ENCODE measurements around the gene KSR2.
"Not testable (repeated sequence)": the region's sequence is repeated elsewhere in the genome, so short reads cannot be mapped to it uniquely, and the experiment has no call there.

KSR2 gene

GRCh38 chr12:117876436-117876816 is 92.4 kb downstream of the KSR2 start:
- Histone ChIP-seq H3K36me3 (ENCODE audit: control insufficient read depth in 1 of 2, insufficient read depth in 2 of 2, low read depth in 1 of 2, low read length in 2 of 2) (no peaks in the 10 kb centered on the region), H3K4me1 (ENCODE audit: control insufficient read depth, insufficient read depth, low read depth, low read length) (peaks cover 7% of the 10 kb centered on the region), H2BK15ac (ENCODE audit: low read depth, poor library complexity, severe bottlenecking) (no peak overlapping the region), H3K27me3 (ENCODE audit: control insufficient read depth in 1 of 2, insufficient read depth in 1 of 2, low read length in 2 of 2) (peaks cover 9 to 20% of the 10 kb centered on the region in 2 experiments), H2BK120ac (ENCODE audit: low read depth, low read length) (no peak overlapping the region), H4K8ac (ENCODE audit: low read length) (no peak overlapping the region), H3K14ac (ENCODE audit: low read length in 2 of 2) (no peak overlapping the region), H3K79me1 (replicated peaks; ENCODE audit: low read length, poor library complexity, severe bottlenecking) (no peaks in the 10 kb centered on the region), H4K91ac (ENCODE audit: low read length) (no peak overlapping the region), H3K4ac (ENCODE audit: low read depth in 1 of 2, low read length in 2 of 2) (no peak overlapping the region), H3K4me3 (ENCODE audit: insufficient read depth in 1 of 2, low read depth in 1 of 2, low read length in 2 of 2) (no peak overlapping the region), H2AK5ac (ENCODE audit: low read length, severe bottlenecking) (no peak overlapping the region), H3K23ac (ENCODE audit: low read length in 2 of 2) (no peak overlapping the region), H2AFZ (ENCODE audit: low read depth, low read length) (no peak overlapping the region), H2BK12ac (ENCODE audit: low read length in 2 of 2) (no peak overlapping the region), H3K9ac (ENCODE audit: low read length) (peak overlapping the region; percentile 70), H3K9me3 (ENCODE audit: control insufficient read depth, low read length) (no peaks in the 10 kb centered on the region), H3K18ac (ENCODE audit: low read depth in 1 of 2, low read length in 2 of 2) (no peak overlapping the region), H3K27ac (ENCODE audit: low read length, poor library complexity, severe bottlenecking) (no peak overlapping the region), H2BK5ac (ENCODE audit: low read depth, low read length, poor library complexity, severe bottlenecking) (no peak overlapping the region), H3K4me2 (ENCODE audit: low read length, poor library complexity, severe bottlenecking) (no peak overlapping the region)
- WGBS: no CpG with 5 or more reads among the region's 3 CpGs
- no peak for DNase-seq

GRCh38 chr12:117875744-117876435 is 92.9 kb downstream of the KSR2 start:
- Histone ChIP-seq H2BK5ac (ENCODE audit: low read depth, low read length, poor library complexity, severe bottlenecking) (no peak overlapping the region), H3K4ac (ENCODE audit: low read depth in 1 of 2, low read length in 2 of 2) (no peak overlapping the region), H4K8ac (ENCODE audit: low read length) (no peak overlapping the region), H2BK12ac (ENCODE audit: low read length in 2 of 2) (no peak overlapping the region), H4K91ac (ENCODE audit: low read length) (no peak overlapping the region), H3K9me3 (ENCODE audit: control insufficient read depth, low read length) (no peaks in the 10 kb centered on the region), H3K36me3 (ENCODE audit: control insufficient read depth in 1 of 2, insufficient read depth in 2 of 2, low read depth in 1 of 2, low read length in 2 of 2) (no peaks in the 10 kb centered on the region), H3K9ac (ENCODE audit: low read length) (peak overlapping the region; percentile 70), H3K23ac (ENCODE audit: low read length in 2 of 2) (no peak overlapping the region), H2AFZ (ENCODE audit: low read depth, low read length) (no peak overlapping the region), H3K27ac (ENCODE audit: low read length, poor library complexity, severe bottlenecking) (no peak overlapping the region), H3K4me1 (ENCODE audit: control insufficient read depth, insufficient read depth, low read depth, low read length) (peaks cover 7% of the 10 kb centered on the region), H3K18ac (ENCODE audit: low read depth in 1 of 2, low read length in 2 of 2) (no peak overlapping the region), H2BK15ac (ENCODE audit: low read depth, poor library complexity, severe bottlenecking) (no peak overlapping the region), H2AK5ac (ENCODE audit: low read length, severe bottlenecking) (no peak overlapping the region), H3K14ac (ENCODE audit: low read length in 2 of 2) (no peak overlapping the region), H3K27me3 (ENCODE audit: control insufficient read depth in 1 of 2, insufficient read depth in 1 of 2, low read length in 2 of 2) (peaks cover 9 to 20% of the 10 kb centered on the region in 2 experiments), H3K79me1 (replicated peaks; ENCODE audit: low read length, poor library complexity, severe bottlenecking) (no peaks in the 10 kb centered on the region), H3K4me2 (ENCODE audit: low read length, poor library complexity, severe bottlenecking) (no peak overlapping the region), H2BK120ac (ENCODE audit: low read depth, low read length) (no peak overlapping the region), H3K4me3 (ENCODE audit: insufficient read depth in 1 of 2, low read depth in 1 of 2, low read length in 2 of 2) (no peak overlapping the region)
- 16% methylated on average over 27 of the region's 29 CpGs for WGBS
- DNase-seq: peak; percentile 77

GRCh38 chr12:117874842-117875434 is 93.9 kb downstream of the KSR2 start:
- no peak overlapping the region for H3K23ac ChIP-seq (ENCODE audit: low read length in 2 of 2)
- peak overlapping the region; percentile 70 for H3K9ac ChIP-seq (ENCODE audit: low read length)
- no peak overlapping the region for H3K27ac ChIP-seq (ENCODE audit: low read length, poor library complexity, severe bottlenecking)
- H3K14ac ChIP-seq (ENCODE audit: low read length in 2 of 2): no peak overlapping the region
- H2BK15ac ChIP-seq (ENCODE audit: low read depth, poor library complexity, severe bottlenecking): no peak overlapping the region
- no peak overlapping the region for H2BK12ac ChIP-seq (ENCODE audit: low read length in 2 of 2)
- no peak overlapping the region for H4K91ac ChIP-seq (ENCODE audit: low read length)
- peaks cover 7% of the 10 kb centered on the region for H3K4me1 ChIP-seq (ENCODE audit: control insufficient read depth, insufficient read depth, low read depth, low read length)
- no peak overlapping the region for H4K8ac ChIP-seq (ENCODE audit: low read length)
- no peak overlapping the region for H2AFZ ChIP-seq (ENCODE audit: low read depth, low read length)
- H3K18ac ChIP-seq (ENCODE audit: low read depth in 1 of 2, low read length in 2 of 2): no peak overlapping the region
- no peak overlapping the region for H2BK120ac ChIP-seq (ENCODE audit: low read depth, low read length)
- H3K4me2 ChIP-seq (ENCODE audit: low read length, poor library complexity, severe bottlenecking): no peak overlapping the region
- H3K79me1 ChIP-seq (replicated peaks; ENCODE audit: low read length, poor library complexity, severe bottlenecking): no peaks in the 10 kb centered on the region
- peak; percentile 60 for DNase-seq
- 31% methylated on average over 13 of the region's 19 CpGs for WGBS
- no peak overlapping the region for H2BK5ac ChIP-seq (ENCODE audit: low read depth, low read length, poor library complexity, severe bottlenecking)
- H3K27me3 ChIP-seq (ENCODE audit: control insufficient read depth in 1 of 2, insufficient read depth in 1 of 2, low read length in 2 of 2): peaks cover 10 to 22% of the 10 kb centered on the region in 2 experiments
- H3K4ac ChIP-seq (ENCODE audit: low read depth in 1 of 2, low read length in 2 of 2): no peak overlapping the region
- no peaks in the 10 kb centered on the region for H3K36me3 ChIP-seq (ENCODE audit: control insufficient read depth in 1 of 2, insufficient read depth in 2 of 2, low read depth in 1 of 2, low read length in 2 of 2)
- H3K4me3 ChIP-seq (ENCODE audit: insufficient read depth in 1 of 2, low read depth in 1 of 2, low read length in 2 of 2): no peak overlapping the region
- H2AK5ac ChIP-seq (ENCODE audit: low read length, severe bottlenecking): no peak overlapping the region
- no peaks in the 10 kb centered on the region for H3K9me3 ChIP-seq (ENCODE audit: control insufficient read depth, low read length)

GRCh38 chr12:117874198-117874597 is 94.6 kb downstream of the KSR2 start:
- peaks cover 12 to 24% of the 10 kb centered on the region in 2 experiments for H3K27me3 ChIP-seq (ENCODE audit: control insufficient read depth in 1 of 2, insufficient read depth in 1 of 2, low read length in 2 of 2)
- not testable (repeated sequence) for H3K36me3 ChIP-seq (ENCODE audit: control insufficient read depth in 1 of 2, insufficient read depth in 2 of 2, low read depth in 1 of 2, low read length in 2 of 2); H4K8ac ChIP-seq (ENCODE audit: low read length); H2AK5ac ChIP-seq (ENCODE audit: low read length, severe bottlenecking); H2BK120ac ChIP-seq (ENCODE audit: low read depth, low read length); H4K91ac ChIP-seq (ENCODE audit: low read length); H3K27ac ChIP-seq (ENCODE audit: low read length, poor library complexity, severe bottlenecking); H3K23ac ChIP-seq (ENCODE audit: low read length in 2 of 2); DNase-seq; H2BK5ac ChIP-seq (ENCODE audit: low read depth, low read length, poor library complexity, severe bottlenecking); H3K4me3 ChIP-seq (ENCODE audit: insufficient read depth in 1 of 2, low read depth in 1 of 2, low read length in 2 of 2); H3K9me3 ChIP-seq (ENCODE audit: control insufficient read depth, low read length); H3K4me2 ChIP-seq (ENCODE audit: low read length, poor library complexity, severe bottlenecking); H3K4ac ChIP-seq (ENCODE audit: low read depth in 1 of 2, low read length in 2 of 2); H3K18ac ChIP-seq (ENCODE audit: low read depth in 1 of 2, low read length in 2 of 2); H2AFZ ChIP-seq (ENCODE audit: low read depth, low read length); H2BK15ac ChIP-seq (ENCODE audit: low read depth, poor library complexity, severe bottlenecking); H3K14ac ChIP-seq (ENCODE audit: low read length in 2 of 2); H3K9ac ChIP-seq (ENCODE audit: low read length); H2BK12ac ChIP-seq (ENCODE audit: low read length in 2 of 2); H3K4me1 ChIP-seq (ENCODE audit: control insufficient read depth, insufficient read depth, low read depth, low read length); H3K79me1 ChIP-seq (replicated peaks; ENCODE audit: low read length, poor library complexity, severe bottlenecking)
- 74% methylated on average over 3 of the region's 3 CpGs for WGBS

Data from mesenchymal stem cell (in vitro differentiated cells and primary cell).